DND-41 (cell line): ENCODE data around the gene MRPL30.
"Not testable (repeated sequence)": the region's sequence is repeated elsewhere in the genome, so short reads cannot be mapped to it uniquely, and the experiment has no call there.

ENCODE experiments used
- ATAC-seq: fragments of 200-7000 bp; cut with Tn5 transposase; 3 replicates; pipeline ENCODE4 v1.9.1; 2021; ENCODE audit warnings: low read depth; ENCODE audit not compliant: insufficient read depth
- DNase-seq: peaks from one replicate; pipeline ENCODE4 v3.0.0-alpha.2; 2020
- H2AFZ ChIP-seq: 2 replicates; pipeline ENCODE4 v1.6.0; 2012; ENCODE audit warnings: low read depth, low read length
- H3K27ac ChIP-seq: 2 replicates; pipeline ENCODE4 v1.5.1; 2012; ENCODE audit warnings: low read length, inconsistent platforms
- H3K27me3 ChIP-seq: fragments of 200-600 bp; sonication (generic); 2 replicates; pipeline ENCODE4 v1.6.0; 2012; ENCODE audit warnings: low read length, mild to moderate bottlenecking, inconsistent platforms; ENCODE audit not compliant: insufficient read depth, poor library complexity
- H3K36me3 ChIP-seq: 2 replicates; pipeline ENCODE4 v1.5.1; 2012; ENCODE audit warnings: low read length, inconsistent platforms; ENCODE audit not compliant: insufficient read depth
- H3K4me1 ChIP-seq: 2 replicates; pipeline ENCODE4 v1.5.1; 2012; ENCODE audit warnings: mild to moderate bottlenecking, low read length; ENCODE audit not compliant: insufficient read depth
- H3K4me2 ChIP-seq: 2 replicates; pipeline ENCODE4 v1.6.0; 2012; ENCODE audit warnings: mild to moderate bottlenecking, moderate library complexity, low read length, inconsistent platforms; ENCODE audit not compliant: insufficient read depth
- H3K4me3 ChIP-seq, 2 experiments: fragments of 200-600 bp in 1 of 2; shearing (Covaris generic) in 1 of 2; 2 replicates each; pipeline ENCODE4 v1.5.1; 2012 to 2016; ENCODE audit warnings: inconsistent platforms in 2 of 2, low read length in 2 of 2, mild to moderate bottlenecking in 2 of 2, low read depth in 1 of 2, moderate library complexity in 1 of 2
- H3K79me2 ChIP-seq: 2 replicates; pipeline ENCODE4 v1.6.0; 2012; ENCODE audit warnings: low read length, inconsistent platforms; ENCODE audit not compliant: insufficient read depth
- H3K9ac ChIP-seq: 2 replicates; pipeline ENCODE4 v1.6.0; 2012; ENCODE audit warnings: low read depth, mild to moderate bottlenecking, inconsistent platforms, low read length, moderate library complexity
- H3K9me3 ChIP-seq: 2 replicates; pipeline ENCODE4 v1.5.1; 2012; ENCODE audit warnings: low read length, moderate library complexity, mild to moderate bottlenecking, inconsistent platforms; ENCODE audit not compliant: insufficient read depth, severe bottlenecking
- H4K20me1 ChIP-seq: 2 replicates; pipeline ENCODE4 v1.6.0; 2012; ENCODE audit warnings: low read length; ENCODE audit not compliant: insufficient read depth
- EZH2 ChIP-seq: IDR thresholded peaks from 3 replicates; pipeline ENCODE4 v1.6.1; 2012; ENCODE audit warnings: borderline replicate concordance, low read depth, mild to moderate bottlenecking, moderate library complexity, low read length, inconsistent platforms; ENCODE audit not compliant: severe bottlenecking
- TF ChIP-seq, protein P1 (sequence below): IDR thresholded peaks from 2 replicates; pipeline ENCODE4 v1.5.1; 2012; ENCODE audit warnings: borderline replicate concordance, low read length, moderate library complexity, mild to moderate bottlenecking; ENCODE audit not compliant: poor library complexity, severe bottlenecking; ENCODE audit errors: extremely low read depth

Gene MRPL30

DNA sequence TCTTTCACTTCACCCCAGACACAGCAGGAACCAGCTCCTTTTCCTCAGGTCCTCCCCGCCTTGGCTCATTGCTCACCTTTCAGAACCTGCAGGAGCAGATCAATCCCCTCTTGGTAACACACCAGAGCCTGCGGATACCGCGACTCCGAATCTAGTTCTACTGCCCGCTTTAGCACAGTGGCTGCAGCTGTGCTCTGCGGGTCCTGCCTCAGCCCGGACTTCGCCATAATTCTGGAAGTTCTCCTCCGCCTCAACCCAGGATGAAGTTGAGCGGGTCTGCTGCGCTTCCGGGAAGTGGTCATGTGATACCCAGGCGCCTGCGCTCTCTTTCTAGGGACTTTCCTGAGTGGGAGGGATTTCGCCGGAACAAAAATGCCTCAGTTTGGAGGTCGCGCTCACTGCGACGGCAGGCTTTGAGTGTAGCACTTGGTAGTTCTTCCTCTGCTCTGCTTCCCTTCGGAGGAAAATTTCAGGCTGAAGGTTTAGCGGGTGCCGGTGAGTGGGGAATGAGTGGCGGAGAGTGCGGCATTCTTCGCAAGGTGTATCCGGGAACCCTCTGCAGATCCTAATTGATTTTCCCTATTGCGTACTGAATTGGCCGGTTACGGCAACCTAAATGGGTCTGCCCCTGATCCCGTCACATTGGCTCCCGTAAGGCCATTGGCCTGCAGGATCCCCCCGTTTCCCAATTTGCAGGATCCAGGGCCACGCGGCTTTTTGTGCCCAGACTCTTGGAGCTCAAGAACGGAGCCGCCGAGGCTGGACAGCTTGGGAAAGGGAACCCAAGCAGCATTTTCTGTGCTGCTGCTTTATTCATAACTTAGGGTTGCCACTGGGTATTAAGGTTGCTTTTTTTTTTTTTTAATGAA is at the start of gene MRPL30, which contains the start of gene MITD1:
Gene MRPL30 (plus strand): TSS at position 430 of the 869 bp plus-strand sequence. CDS start 5,020 bp downstream, outside the sequence.
Gene MITD1 (minus strand): TSS at position 304 of the 869 bp plus-strand sequence. CDS start 77 bp downstream, at position 227.
- Histone ChIP-seq H3K9ac (peak within 1 kb of the TSS; percentile 70), H3K4me2 (peak within 1 kb of the TSS; percentile 91), H4K20me1 (no peaks in the 10 kb centered on the region), H3K79me2 (peaks cover 92% of the 10 kb centered on the region), H3K36me3 (peaks cover 6% of the 10 kb centered on the region; the same call in 1 of the 2 replicates), H3K9me3 (no peaks in the 10 kb centered on the region), H2AFZ (peak within 1 kb of the TSS; percentile 94), H3K4me3 (peak within 1 kb of the TSS; percentile 84 to 89), H3K27ac (peak within 1 kb of the TSS; percentile 86), H3K4me1 (peaks cover 43% of the 10 kb centered on the region), H3K27me3 (no peaks in the 10 kb centered on the region)
- peak; percentile 93 for ATAC-seq
- DNase-seq = peak; percentile 94
- TF ChIP-seq, protein P1, sequence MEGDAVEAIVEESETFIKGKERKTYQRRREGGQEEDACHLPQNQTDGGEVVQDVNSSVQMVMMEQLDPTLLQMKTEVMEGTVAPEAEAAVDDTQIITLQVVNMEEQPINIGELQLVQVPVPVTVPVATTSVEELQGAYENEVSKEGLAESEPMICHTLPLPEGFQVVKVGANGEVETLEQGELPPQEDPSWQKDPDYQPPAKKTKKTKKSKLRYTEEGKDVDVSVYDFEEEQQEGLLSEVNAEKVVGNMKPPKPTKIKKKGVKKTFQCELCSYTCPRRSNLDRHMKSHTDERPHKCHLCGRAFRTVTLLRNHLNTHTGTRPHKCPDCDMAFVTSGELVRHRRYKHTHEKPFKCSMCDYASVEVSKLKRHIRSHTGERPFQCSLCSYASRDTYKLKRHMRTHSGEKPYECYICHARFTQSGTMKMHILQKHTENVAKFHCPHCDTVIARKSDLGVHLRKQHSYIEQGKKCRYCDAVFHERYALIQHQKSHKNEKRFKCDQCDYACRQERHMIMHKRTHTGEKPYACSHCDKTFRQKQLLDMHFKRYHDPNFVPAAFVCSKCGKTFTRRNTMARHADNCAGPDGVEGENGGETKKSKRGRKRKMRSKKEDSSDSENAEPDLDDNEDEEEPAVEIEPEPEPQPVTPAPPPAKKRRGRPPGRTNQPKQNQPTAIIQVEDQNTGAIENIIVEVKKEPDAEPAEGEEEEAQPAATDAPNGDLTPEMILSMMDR = peak; percentile 2
- no peak for TF ChIP-seq EZH2

DNA sequence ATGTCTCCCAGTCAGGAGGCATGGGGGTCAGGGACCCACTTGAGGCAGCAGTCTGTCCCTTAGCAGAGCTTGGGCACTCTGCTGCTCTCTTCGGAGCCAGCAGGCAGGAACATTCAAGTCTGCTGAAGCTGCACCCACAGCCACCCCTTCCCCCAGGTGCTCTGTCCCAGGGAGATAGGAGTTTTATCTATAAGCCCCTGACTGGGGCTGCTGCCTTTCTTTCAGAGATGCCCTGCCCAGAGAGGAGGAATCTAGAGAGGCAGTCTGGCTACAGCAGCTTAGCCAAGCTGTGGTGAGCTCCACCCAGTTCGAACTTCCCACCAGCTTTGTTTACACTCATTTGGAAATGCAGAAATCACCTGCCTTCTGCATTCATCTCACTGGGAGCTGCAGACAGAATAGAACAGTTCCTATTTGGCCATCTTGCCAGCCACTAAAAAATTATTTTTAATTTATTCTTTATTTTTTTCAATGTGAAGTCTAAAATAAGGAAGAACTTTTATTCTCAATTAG is 45.9 kb upstream of the MRPL30 start:
- ATAC-seq, H3K36me3 ChIP-seq: not testable (repeated sequence)

DNA sequence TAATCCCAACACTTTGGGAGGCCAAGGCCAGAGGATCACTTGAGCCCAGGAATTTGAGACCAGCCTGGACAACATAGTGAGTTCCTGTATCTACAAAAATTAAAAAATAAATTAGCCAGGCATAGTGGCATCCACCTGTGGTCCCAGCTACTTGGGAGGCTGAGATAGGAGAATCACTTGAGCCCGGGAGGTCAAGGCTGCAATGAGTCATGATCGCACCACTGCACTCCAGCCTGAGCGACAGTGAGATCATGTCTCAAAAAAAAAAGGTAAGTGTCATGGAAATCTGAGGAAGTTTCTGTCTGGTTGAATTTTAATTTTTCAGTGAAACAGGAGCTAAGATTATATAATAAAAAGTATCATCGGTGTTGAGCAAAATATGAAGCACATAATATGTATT is 42.0 kb upstream of the MRPL30 start:
- no peak for DNase-seq

More for the DNA sequence above, 45.9 kb upstream of the MRPL30 start:
- not testable (repeated sequence) for H3K4me3 ChIP-seq, DNase-seq, H2AFZ ChIP-seq, H4K20me1 ChIP-seq, H3K79me2 ChIP-seq, H3K4me2 ChIP-seq, H3K27me3 ChIP-seq, H3K9me3 ChIP-seq, H3K4me1 ChIP-seq, H3K9ac ChIP-seq, H3K27ac ChIP-seq

More for the DNA sequence above, 42.0 kb upstream of the MRPL30 start:
- H3K36me3 ChIP-seq = no peaks in the 10 kb centered on the region
- H3K9me3 ChIP-seq = no peaks in the 10 kb centered on the region
- H3K4me3 ChIP-seq = no peak overlapping the region
- no peak for ATAC-seq
- no peak overlapping the region for H3K27ac ChIP-seq
- no peaks in the 10 kb centered on the region for H3K79me2 ChIP-seq
- peaks cover 25% of the 10 kb centered on the region for H3K4me1 ChIP-seq
- no peak overlapping the region for H2AFZ ChIP-seq
- H4K20me1 ChIP-seq = no peaks in the 10 kb centered on the region
- no peak overlapping the region for H3K9ac ChIP-seq
- no peak overlapping the region for H3K4me2 ChIP-seq
- TF ChIP-seq, protein P1 = no peak
- TF ChIP-seq EZH2 = no peak
- H3K27me3 ChIP-seq = peaks cover 13% of the 10 kb centered on the region
